HG02870 (cell line): Measurements from ENCODE around the gene NEURL1B.
"Not testable (repeated sequence)": the region's sequence is repeated elsewhere in the genome, so short reads cannot be mapped to it uniquely, and the experiment has no call there.

ENCODE experiments used
- ATAC-seq: cut with Tn5 transposase; IDR thresholded peaks from one replicate; pipeline ENCODE4 v1.9.1; 2021; ENCODE audit warnings: mild to moderate bottlenecking, moderate library complexity; ENCODE audit not compliant: unreplicated experiment

NEURL1B gene

GRCh38 chr5:172640822-172641358 lies at the start of gene NEURL1B:
Gene NEURL1B, plus strand, starts transcription at chr5:172641263. Its CDS starts 144 bp downstream, at chr5:172641407.
- ATAC-seq = no peak

- no peak for ATAC-seq
Observed at GRCh38 chr5:172591636-172592035, 49.4 kb upstream of the NEURL1B start.

- no peak for ATAC-seq
Observed at GRCh38 chr5:172592881-172593280, 48.2 kb upstream of the NEURL1B start.

- no peak for ATAC-seq
Observed at GRCh38 chr5:172593306-172593705, 47.8 kb upstream of the NEURL1B start.

- no peak for ATAC-seq
Observed at GRCh38 chr5:172593721-172594235, 47.3 kb upstream of the NEURL1B start.

DNA sequence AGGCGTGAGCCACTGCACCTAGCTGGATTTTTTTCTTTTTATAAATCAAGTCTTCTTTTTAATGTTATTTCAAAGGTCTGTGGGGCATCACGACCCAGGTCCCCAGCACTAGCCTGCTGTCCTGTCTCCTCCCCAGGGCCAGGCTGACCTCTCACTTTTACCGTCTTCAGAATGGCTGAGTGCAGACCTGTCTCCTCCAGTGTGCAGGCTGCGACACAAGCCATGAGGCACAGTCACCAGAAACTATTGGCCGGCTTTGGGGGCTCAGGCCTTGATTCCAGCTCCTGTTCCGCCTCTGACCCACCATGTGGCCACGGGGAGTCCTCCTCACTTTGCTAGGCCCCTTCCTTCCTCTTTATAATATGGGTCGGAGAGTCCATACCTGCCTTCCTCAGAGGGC lies 46.6 kb upstream of the NEURL1B start:
- ATAC-seq = no peak

DNA sequence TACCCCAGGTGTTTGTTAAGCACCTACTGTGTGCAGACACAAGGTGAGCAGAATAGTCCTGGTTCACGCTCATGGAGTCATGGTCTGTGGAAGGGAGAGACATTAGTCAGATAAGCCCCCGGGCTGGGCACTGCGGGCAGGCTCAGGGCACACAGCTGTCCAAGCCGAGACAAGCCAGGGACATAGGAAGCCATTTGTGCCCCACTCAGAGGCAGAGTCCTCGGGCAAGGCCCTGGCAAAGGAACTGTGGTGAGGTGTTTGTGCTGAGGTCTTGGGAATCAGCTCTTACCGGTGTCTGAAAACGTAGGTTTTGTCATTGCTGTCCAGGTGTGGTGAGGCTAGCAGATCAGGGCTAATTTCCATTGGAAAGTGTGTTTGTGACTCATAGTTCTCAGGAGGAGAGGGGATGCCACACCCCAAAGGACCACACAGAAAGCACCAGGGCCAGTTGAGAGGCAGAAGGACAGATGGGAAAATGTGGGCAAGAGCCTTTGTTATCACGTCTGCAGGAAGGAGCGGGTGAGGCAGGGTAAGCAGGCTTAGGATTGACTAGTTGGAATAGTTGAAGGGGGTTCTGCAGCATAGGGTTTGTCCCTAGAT lies 46.1 kb upstream of the NEURL1B start:
- ATAC-seq = no peak

- ATAC-seq = no peak
Observed at GRCh38 chr5:172595596-172596455, 45.2 kb upstream of the NEURL1B start.

- no peak for ATAC-seq
Observed at GRCh38 chr5:172596638-172597231, 44.3 kb upstream of the NEURL1B start.

GRCh38 chr5:172597755-172598155 lies 43.3 kb upstream of the NEURL1B start:
- ATAC-seq = no peak

GRCh38 chr5:172598251-172599203 lies 42.5 kb upstream of the NEURL1B start:
- no peak for ATAC-seq

GRCh38 chr5:172599204-172599567 lies 41.9 kb upstream of the NEURL1B start:
- no peak for ATAC-seq

- no peak for ATAC-seq
Observed at GRCh38 chr5:172600571-172600970, 40.5 kb upstream of the NEURL1B start.

DNA sequence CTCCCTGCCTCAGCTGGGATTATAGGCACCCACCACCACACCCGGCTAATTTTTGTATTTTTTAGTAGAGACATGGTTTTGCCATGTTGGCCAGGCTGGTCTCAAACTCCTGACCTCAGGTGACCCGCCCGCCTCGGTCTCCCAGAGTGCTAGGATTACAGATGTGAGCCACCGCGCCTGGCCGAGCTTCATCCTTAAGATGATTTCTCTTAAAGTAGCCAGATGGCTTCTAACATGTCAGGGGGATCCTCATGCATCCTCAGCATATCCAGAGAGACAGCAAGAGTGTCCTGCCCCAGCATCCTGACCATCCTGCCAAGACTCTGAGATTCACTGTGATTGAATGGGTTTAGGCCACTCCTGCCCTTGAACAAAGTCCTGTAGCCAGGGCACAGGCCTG lies 39.5 kb upstream of the NEURL1B start:
- not testable (repeated sequence) for ATAC-seq

DNA sequence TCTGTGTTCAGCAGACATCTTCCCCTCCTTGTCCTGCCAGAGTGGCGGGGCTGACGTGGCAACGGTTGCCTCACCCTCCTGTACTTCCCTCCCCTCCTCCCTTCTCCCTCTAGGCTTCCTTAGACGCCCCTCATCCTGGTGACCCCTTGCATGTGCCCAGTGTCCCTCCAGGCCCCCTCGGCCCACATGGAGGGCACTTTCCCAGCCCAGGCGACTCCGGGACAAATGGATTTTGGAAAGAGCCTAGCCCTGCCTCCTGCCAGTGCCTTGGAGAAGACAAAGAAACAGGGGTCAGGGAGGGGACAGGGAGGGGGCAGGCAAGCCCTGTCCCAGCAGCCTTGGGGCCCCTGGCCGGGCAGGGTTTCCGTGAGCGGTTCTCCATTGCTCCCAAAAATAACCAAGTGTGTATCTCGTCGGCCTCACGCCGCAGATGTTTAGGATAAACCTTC lies 38.3 kb upstream of the NEURL1B start:
- ATAC-seq = no peak

DNA sequence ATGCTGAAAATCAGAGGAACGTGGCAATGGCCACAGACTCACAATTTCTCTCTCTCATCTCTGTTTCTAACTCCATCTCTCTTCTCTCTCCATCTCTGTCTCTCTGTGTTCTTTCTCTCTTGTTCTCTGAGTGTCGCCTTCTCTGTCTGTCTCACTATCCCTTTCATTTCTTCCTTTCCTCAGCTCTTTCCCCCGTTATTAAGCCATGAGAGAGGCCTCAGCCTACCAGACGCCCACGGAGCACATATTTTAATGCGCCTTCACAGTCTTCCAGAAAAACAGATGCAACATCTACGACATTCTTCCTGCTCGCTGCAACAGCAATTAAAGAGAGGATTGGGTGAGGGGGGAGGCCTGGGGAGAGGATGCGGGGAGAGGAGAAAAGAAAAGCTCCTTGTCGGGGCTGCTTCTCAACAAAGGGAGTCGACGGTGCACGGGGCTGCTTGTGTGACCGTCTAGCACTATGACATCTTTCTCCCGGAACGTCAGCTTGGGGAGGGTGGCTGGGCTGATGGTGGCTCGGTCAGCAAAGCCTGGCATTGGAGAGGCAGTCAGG lies 37.7 kb upstream of the NEURL1B start:
- no peak for ATAC-seq

DNA sequence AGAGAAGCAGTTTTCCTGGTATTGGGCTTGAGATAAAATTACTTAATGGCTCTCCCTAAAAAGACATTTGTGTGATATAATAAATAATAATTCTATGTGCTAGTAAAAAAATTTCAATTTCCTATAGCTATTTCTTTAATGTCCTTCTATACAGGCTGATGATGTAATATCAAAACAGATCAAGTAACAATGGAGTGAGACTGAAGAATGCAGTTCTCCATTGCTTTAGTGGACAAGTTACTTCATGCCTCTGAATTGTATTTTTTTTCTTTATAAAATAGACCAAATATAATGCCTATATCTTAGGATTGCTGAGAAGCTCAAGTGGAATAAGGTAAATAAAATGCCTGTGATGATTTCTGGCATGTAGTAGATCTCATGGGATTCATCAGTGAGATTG lies 35.6 kb upstream of the NEURL1B start:
- no peak for ATAC-seq

GRCh38 chr5:172606156-172606785 lies 34.8 kb upstream of the NEURL1B start:
- no peak for ATAC-seq

DNA sequence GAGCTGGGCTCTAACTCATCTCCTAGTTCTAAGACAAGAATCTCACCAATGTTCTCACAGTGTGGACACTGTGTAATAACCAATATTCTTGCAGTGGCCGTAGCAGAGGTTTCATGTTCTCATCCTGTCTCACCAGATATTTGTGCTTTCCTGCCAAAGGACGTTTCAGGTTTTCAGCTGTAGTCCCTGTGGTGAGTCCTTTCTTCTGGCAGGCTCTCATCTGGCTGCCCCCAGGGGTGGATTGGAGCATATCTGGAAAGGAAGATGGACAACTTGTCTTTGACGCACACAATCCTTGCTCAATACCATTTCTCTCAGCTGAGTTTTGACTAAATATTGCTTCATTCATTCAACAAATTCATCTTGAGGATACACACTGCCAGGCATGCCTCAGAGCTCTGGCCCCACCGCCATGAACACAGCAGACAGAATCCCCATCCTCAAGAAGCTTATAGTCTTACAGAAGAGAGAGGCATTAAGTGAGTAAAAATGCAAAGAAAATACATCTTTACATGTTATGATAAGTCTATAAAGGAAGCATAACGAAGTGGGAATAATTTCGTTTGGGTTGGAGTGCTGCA lies 33.8 kb upstream of the NEURL1B start:
- ATAC-seq = no peak
